ENCODE measurements around the gene ANKMY1. TPM values are rescaled to one million over a fixed set of nuclear protein-coding genes. Genes with fewer than 3 reads are reported as not detected.

ANKMY1 gene
- polyA plus RNA-seq, 1 experiment = 2.9 TPM

GRCh38 chr2:240448387-240449274 is 109.2 kb downstream of the ANKMY1 start:
- no peaks in the 10 kb centered on the region for H3K9me3 ChIP-seq (ENCODE audit: control insufficient read depth, insufficient read depth, low read length)
- H3K4me3 ChIP-seq (ENCODE audit: low read depth, low read length) = no peak overlapping the region
- H3K27me3 ChIP-seq (ENCODE audit: control insufficient read depth, insufficient read depth, low read length) = no peaks in the 10 kb centered on the region
- no peak for TF ChIP-seq CTCF (IDR thresholded peaks at IDR 0.05; ENCODE audit: low read depth, low read length)
- no peak for DNase-seq (ENCODE audit: low read depth, low spot score)
- POLR2A ChIA-PET = no interaction called here
- CTCF ChIA-PET = no interaction called here
- H3K27ac ChIP-seq (ENCODE audit: low read depth, low read length) = no peak overlapping the region

GRCh38 chr2:240447934-240448333 is 109.9 kb downstream of the ANKMY1 start:
- no peak for TF ChIP-seq CTCF (IDR thresholded peaks at IDR 0.05; ENCODE audit: low read depth, low read length)
- POLR2A ChIA-PET = no interaction called here
- DNase-seq (ENCODE audit: low read depth, low spot score) = no peak
- no peak overlapping the region for H3K4me3 ChIP-seq (ENCODE audit: low read depth, low read length)
- H3K27me3 ChIP-seq (ENCODE audit: control insufficient read depth, insufficient read depth, low read length) = no peaks in the 10 kb centered on the region
- no peak overlapping the region for H3K27ac ChIP-seq (ENCODE audit: low read depth, low read length)
- no peaks in the 10 kb centered on the region for H3K9me3 ChIP-seq (ENCODE audit: control insufficient read depth, insufficient read depth, low read length)
- CTCF ChIA-PET = no interaction called here

DNA sequence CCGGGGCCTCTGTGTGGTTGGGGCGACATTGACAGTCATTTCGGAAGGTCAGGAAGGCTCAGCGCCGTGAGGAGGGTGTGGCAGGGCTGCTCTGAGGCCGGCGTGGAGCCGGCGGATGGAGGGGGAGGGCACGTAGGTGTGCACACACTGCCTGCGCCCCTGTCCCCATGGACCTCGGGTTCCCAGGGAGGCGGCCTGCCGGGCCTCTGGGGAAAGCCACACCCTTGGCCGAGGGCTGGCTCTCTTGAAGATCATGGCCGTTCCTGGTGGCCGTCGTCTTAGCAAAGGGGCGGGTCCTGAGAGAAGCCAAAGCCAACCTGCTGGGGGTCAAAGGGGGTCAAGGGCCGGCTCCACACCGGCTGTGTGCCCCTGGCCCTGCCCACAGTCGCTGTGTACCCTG is 110.5 kb downstream of the ANKMY1 start:
- Histone ChIP-seq H3K27me3 (ENCODE audit: control insufficient read depth, insufficient read depth, low read length) (no peaks in the 10 kb centered on the region), H3K27ac (ENCODE audit: low read depth, low read length) (no peak overlapping the region), H3K4me3 (ENCODE audit: low read depth, low read length) (no peak overlapping the region), H3K9me3 (ENCODE audit: control insufficient read depth, insufficient read depth, low read length) (no peaks in the 10 kb centered on the region)
- no peak for DNase-seq (ENCODE audit: low read depth, low spot score)
- ChIA-PET CTCF (no interaction called here), POLR2A (no interaction called here)
- TF ChIP-seq CTCF (IDR thresholded peaks at IDR 0.05; ENCODE audit: low read depth, low read length) = no peak

- CTCF ChIA-PET = no interaction called here
- POLR2A ChIA-PET = no interaction called here
- H3K27ac ChIP-seq (ENCODE audit: low read depth, low read length) = no peak overlapping the region
- no peak for TF ChIP-seq CTCF (IDR thresholded peaks at IDR 0.05; ENCODE audit: low read depth, low read length)
- H3K4me3 ChIP-seq (ENCODE audit: low read depth, low read length) = no peak overlapping the region
- no peaks in the 10 kb centered on the region for H3K9me3 ChIP-seq (ENCODE audit: control insufficient read depth, insufficient read depth, low read length)
- H3K27me3 ChIP-seq (ENCODE audit: control insufficient read depth, insufficient read depth, low read length) = no peaks in the 10 kb centered on the region
- DNase-seq (ENCODE audit: low read depth, low spot score) = no peak
Observed at GRCh38 chr2:240446664-240447175, 111.1 kb downstream of the ANKMY1 start.

- DNase-seq (ENCODE audit: low read depth, low spot score) = no peak
- ChIA-PET CTCF (no interaction called here), POLR2A (no interaction called here)
- H3K4me3 ChIP-seq (ENCODE audit: low read depth, low read length) = no peak overlapping the region
- no peak for TF ChIP-seq CTCF (IDR thresholded peaks at IDR 0.05; ENCODE audit: low read depth, low read length)
- H3K27me3 ChIP-seq (ENCODE audit: control insufficient read depth, insufficient read depth, low read length) = no peaks in the 10 kb centered on the region
- no peaks in the 10 kb centered on the region for H3K9me3 ChIP-seq (ENCODE audit: control insufficient read depth, insufficient read depth, low read length)
- H3K27ac ChIP-seq (ENCODE audit: low read depth, low read length) = no peak overlapping the region
Observed at GRCh38 chr2:240445961-240446663, 111.7 kb downstream of the ANKMY1 start.

Data from AG04450 (cell line).